HUES6 (cell line): ENCODE measurements around the gene PTPN18.

Experiments used
- H3K27ac ChIP-seq: 2 replicates; pipeline ENCODE4 v1.7.0; 2013; ENCODE audit warnings: low read depth, mild to moderate bottlenecking, low read length, inconsistent platforms
- H3K27me3 ChIP-seq: 2 replicates; pipeline ENCODE4 v1.6.1; 2013; ENCODE audit warnings: low read length; ENCODE audit not compliant: control insufficient read depth, insufficient read depth
- H3K36me3 ChIP-seq: 2 replicates; pipeline ENCODE4 v1.6.1; 2013; ENCODE audit warnings: low read length; ENCODE audit not compliant: control insufficient read depth, insufficient read depth
- H3K4me1 ChIP-seq: 2 replicates; pipeline ENCODE4 v1.6.1; 2013; ENCODE audit warnings: low read length; ENCODE audit not compliant: control insufficient read depth, insufficient read depth
- H3K4me3 ChIP-seq: 2 replicates; pipeline ENCODE4 v1.5.1; 2013; ENCODE audit warnings: low read depth, low read length
- H3K9ac ChIP-seq: one replicate; pipeline ENCODE4 v1.6.1; 2013; ENCODE audit warnings: mild to moderate bottlenecking, low read length
- H3K9me3 ChIP-seq: 2 replicates; pipeline ENCODE4 v1.6.1; 2013; ENCODE audit warnings: low read depth, low read length; ENCODE audit not compliant: control insufficient read depth, insufficient read depth

The PTPN18 gene

DNA sequence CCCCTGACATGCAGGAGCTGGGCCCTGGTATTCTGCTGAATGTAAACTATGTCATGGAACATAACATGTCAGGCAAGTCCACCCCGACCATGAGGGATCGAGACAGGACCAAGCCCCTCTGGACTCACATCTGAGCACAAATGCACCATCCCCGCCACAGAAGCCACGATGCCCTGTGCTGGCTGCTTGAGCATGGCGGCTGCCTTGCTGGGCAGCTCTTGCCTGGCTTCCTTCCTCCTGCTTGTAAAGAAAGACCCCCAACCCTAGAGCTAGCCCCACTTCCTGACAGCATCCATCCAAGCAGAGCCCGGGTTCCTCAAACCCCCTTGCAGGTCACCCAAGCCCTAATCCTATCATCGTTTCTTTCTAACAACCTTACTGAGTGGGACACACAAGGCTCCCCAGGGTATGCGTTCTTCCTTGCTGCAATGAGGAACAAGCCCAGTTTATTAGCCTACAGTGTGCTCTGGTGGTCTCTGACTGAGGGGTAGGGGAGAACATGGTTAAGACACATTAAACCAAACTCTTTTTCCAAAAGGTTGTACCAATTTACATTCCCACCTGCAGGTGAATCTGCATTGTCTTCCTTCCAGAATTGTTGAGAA lies 26.6 kb downstream of the PTPN18 start:
- no peak overlapping the region for H3K9ac ChIP-seq
- no peaks in the 10 kb centered on the region for H3K36me3 ChIP-seq
- H3K9me3 ChIP-seq = no peaks in the 10 kb centered on the region
- no peak overlapping the region for H3K4me3 ChIP-seq
- H3K27me3 ChIP-seq = no peaks in the 10 kb centered on the region
- H3K27ac ChIP-seq = no peak overlapping the region
- peaks cover 3% of the 10 kb centered on the region; the same call in 1 of the 2 replicates for H3K4me1 ChIP-seq

- Histone ChIP-seq H3K36me3 (no peaks in the 10 kb centered on the region), H3K4me3 (no peak overlapping the region), H3K27me3 (0 out of 2 replicates have a peak, but pooled peaks cover 3% of the 10 kb centered on the region), H3K4me1 (peaks cover 6% of the 10 kb centered on the region; the same call in 1 of the 2 replicates), H3K9me3 (no peaks in the 10 kb centered on the region), H3K9ac (no peak overlapping the region), H3K27ac (no peak overlapping the region)
These were observed 29.9 kb downstream of the PTPN18 start for GRCh38 chr2:130385709-130386108.

- H3K36me3 ChIP-seq = no peaks in the 10 kb centered on the region
- H3K9me3 ChIP-seq = no peaks in the 10 kb centered on the region
- no peak overlapping the region for H3K27ac ChIP-seq
- H3K9ac ChIP-seq = no peak overlapping the region
- H3K4me3 ChIP-seq = no peak overlapping the region
- peaks cover 11% of the 10 kb centered on the region for H3K27me3 ChIP-seq
- H3K4me1 ChIP-seq = peaks cover 11% of the 10 kb centered on the region; the same call in 1 of the 2 replicates
These were observed 31.2 kb downstream of the PTPN18 start for GRCh38 chr2:130387071-130387400.

DNA sequence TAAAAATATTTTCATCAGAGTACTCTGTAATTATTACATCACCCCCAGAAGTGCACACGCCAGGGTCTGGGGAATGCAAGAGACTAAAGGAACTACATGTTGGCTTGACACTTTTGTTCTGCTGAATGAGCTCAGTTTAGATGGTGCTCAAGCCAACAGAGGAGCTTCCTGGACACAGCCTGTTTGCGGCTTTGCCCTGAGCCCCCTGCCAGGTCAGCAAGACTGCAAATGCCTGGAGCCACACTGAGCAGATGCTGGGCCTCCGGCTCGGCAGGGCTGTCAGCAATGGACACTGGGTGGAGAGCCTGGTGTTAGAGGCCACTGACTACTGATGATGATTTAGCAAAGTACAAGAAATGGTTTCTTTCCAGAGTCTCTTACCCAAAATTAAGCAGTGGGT lies 31.9 kb downstream of the PTPN18 start:
- Histone ChIP-seq H3K9me3 (no peaks in the 10 kb centered on the region), H3K27ac (no peak overlapping the region), H3K36me3 (no peaks in the 10 kb centered on the region), H3K4me3 (no peak overlapping the region), H3K27me3 (peaks cover 16% of the 10 kb centered on the region), H3K9ac (no peak overlapping the region), H3K4me1 (peaks cover 13% of the 10 kb centered on the region; the same call in 1 of the 2 replicates)

- no peak overlapping the region for H3K4me3 ChIP-seq
- H3K9me3 ChIP-seq = no peaks in the 10 kb centered on the region
- no peaks in the 10 kb centered on the region for H3K36me3 ChIP-seq
- H3K27ac ChIP-seq = no peak overlapping the region
- H3K9ac ChIP-seq = no peak overlapping the region
- H3K4me1 ChIP-seq = peaks cover 17% of the 10 kb centered on the region; the same call in 1 of the 2 replicates
- H3K27me3 ChIP-seq = peaks cover 16% of the 10 kb centered on the region
These were observed 32.5 kb downstream of the PTPN18 start for GRCh38 chr2:130388221-130388907.

DNA sequence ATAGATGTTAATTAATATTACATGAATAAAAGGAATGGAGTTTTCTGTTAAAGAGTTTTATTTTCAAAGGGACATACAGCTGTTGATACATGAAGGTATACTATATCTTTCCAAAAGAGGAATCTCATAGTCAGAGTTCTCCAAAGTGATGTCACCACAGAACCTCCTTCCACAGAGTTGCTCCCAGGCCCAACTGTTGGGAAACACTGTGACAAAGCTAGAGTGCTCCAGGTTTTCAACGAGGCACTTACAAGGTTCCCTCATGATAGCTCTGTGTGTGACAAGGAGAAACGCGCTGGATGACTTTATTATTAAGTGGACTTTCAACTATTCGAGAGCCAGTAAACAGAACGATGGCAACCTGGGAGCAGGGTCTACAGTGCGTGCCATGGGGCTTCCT lies 33.5 kb downstream of the PTPN18 start:
- H3K36me3 ChIP-seq = no peaks in the 10 kb centered on the region
- no peak overlapping the region for H3K9ac ChIP-seq
- H3K4me1 ChIP-seq = peaks cover 21% of the 10 kb centered on the region; the same call in 1 of the 2 replicates
- no peak overlapping the region for H3K4me3 ChIP-seq
- no peaks in the 10 kb centered on the region for H3K9me3 ChIP-seq
- no peak overlapping the region for H3K27ac ChIP-seq
- peaks cover 16% of the 10 kb centered on the region for H3K27me3 ChIP-seq

DNA sequence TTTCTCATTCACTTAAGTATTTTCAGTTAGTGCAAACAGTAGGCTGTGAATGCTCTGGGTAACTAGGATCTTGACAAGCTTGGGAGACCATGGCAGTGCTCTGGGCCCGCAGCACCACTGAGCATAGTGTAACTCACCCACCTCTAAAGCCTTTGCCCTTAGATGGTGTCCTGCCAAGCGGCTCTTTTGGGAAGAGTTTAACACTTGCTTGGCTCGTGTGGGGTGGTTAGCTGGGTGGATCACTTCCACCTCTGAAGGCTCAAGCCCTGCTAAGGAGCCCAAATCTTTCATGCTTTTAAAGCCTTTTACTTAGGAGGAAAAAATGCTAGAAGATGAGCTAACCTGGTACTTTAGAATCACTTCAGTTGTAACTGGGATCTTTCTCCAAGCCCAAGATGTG lies 33.9 kb downstream of the PTPN18 start:
- Histone ChIP-seq H3K4me3 (no peak overlapping the region), H3K36me3 (no peaks in the 10 kb centered on the region), H3K27ac (no peak overlapping the region), H3K27me3 (peaks cover 16% of the 10 kb centered on the region), H3K9me3 (no peaks in the 10 kb centered on the region), H3K9ac (no peak overlapping the region), H3K4me1 (peaks cover 21% of the 10 kb centered on the region; the same call in 1 of the 2 replicates)

GRCh38 chr2:130390460-130391057 lies 34.7 kb downstream of the PTPN18 start:
- H3K4me3 ChIP-seq = peak overlapping the region; percentile 74
- no peak overlapping the region for H3K27ac ChIP-seq
- H3K4me1 ChIP-seq = peaks cover 21% of the 10 kb centered on the region; the same call in 1 of the 2 replicates

DNA sequence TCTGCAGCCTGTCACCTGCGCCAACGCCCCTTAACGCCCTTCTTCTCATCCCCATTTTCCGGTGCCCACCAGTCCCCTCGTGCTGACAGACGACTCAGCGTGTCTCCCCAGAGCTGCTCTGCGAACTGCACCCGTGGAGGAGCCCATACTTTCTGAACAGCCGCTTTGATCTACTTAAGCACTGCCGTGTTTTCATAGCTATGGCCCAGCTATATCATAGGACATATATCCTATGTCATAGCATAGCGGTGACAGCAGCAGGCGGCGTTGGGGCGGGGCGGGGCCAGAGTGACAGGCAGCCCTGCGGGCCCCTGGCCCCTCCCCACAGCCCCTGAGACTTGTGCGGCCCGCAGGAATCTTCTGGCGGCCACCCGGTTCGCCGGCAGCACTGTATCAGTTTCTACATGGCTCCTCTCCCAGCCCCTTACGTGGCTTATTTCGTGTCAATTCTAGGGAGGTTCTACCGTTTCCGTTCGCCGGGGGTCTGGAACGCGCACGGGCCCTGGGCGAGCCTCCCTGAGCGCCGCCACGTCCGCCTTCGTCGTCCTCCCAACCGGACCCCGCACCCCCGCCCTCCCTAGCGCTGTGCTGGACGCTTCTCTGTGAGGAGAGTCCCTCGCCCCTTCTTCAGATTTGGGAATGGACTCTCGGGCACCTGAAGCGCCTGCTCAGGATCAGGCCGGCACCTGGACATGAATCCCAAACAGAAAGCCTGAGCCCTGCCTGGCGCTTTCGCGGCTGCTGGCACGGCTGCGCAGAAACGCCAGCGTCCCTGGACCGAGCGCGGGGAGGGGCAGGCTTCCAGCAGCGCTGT lies 35.4 kb downstream of the PTPN18 start:
- H3K4me1 ChIP-seq = peaks cover 21% of the 10 kb centered on the region; the same call in 1 of the 2 replicates
- H3K4me3 ChIP-seq = peak overlapping the region; percentile 74
- H3K36me3 ChIP-seq = no peaks in the 10 kb centered on the region
- H3K9ac ChIP-seq = peak overlapping the region; percentile 21
- H3K9me3 ChIP-seq = no peaks in the 10 kb centered on the region
- H3K27me3 ChIP-seq = peaks cover 16% of the 10 kb centered on the region
- H3K27ac ChIP-seq = no peak overlapping the region

More at GRCh38 chr2:130390460-130391057, 34.7 kb downstream of the PTPN18 start:
- Histone ChIP-seq H3K9me3 (no peaks in the 10 kb centered on the region), H3K9ac (no peak overlapping the region), H3K27me3 (peaks cover 16% of the 10 kb centered on the region), H3K36me3 (no peaks in the 10 kb centered on the region)

- H3K27me3 ChIP-seq = peaks cover 16% of the 10 kb centered on the region
- H3K4me1 ChIP-seq = peaks cover 21% of the 10 kb centered on the region; the same call in 1 of the 2 replicates
- H3K36me3 ChIP-seq = no peaks in the 10 kb centered on the region
- H3K4me3 ChIP-seq = peak overlapping the region; percentile 74
- H3K27ac ChIP-seq = no peak overlapping the region
- no peaks in the 10 kb centered on the region for H3K9me3 ChIP-seq
- H3K9ac ChIP-seq = no peak overlapping the region
These were observed 36.2 kb downstream of the PTPN18 start for GRCh38 chr2:130391872-130392670.
